ENCODE results near the gene CLMP. TPM values are rescaled to one million over a fixed set of nuclear protein-coding genes. Genes with fewer than 3 reads are reported as not detected.

The CLMP gene
- total and polyA plus RNA-seq, 9 of the 15 experiments (the other 6 are each of a cell fraction or from before 2014, with no cell fraction given): 0.02 to 0.15 (median 0.03) TPM; not detected in 6

GRCh38 chr11:123061403-123062157, 133.5 kb downstream of the CLMP start, which contains the start of gene HSPA8 (continued):
- TF ChIP-seq TFAM (CRISPR knock-in tag; conservative IDR thresholded peaks at IDR 0.05): no peak
- TF ChIP-seq HNRNPUL1 (IDR thresholded peaks at IDR 0.05; ENCODE audit: low read length): no peak
- no peak for TF ChIP-seq CHCHD3 (CRISPR knock-in tag; IDR thresholded peaks at IDR 0.05)
- TF ChIP-seq POLR2AphosphoS2 (IDR thresholded peaks at IDR 0.05; ENCODE audit: low read length): 0 out of 2 replicates have a peak, but pooled peaks have one; percentile 45
- 0 out of 2 replicates have a peak, but pooled peaks have one; percentile 48 for TF ChIP-seq ZNF584 (CRISPR knock-in tag; IDR thresholded peaks at IDR 0.05; ENCODE audit: low read depth)
- peak; percentile 20 to 71; a peak in 2 of 4 replicates for TF ChIP-seq HDAC1 (IDR thresholded peaks at IDR 0.05)
- peak; percentile 53 for TF ChIP-seq SMAD1 (IDR thresholded peaks at IDR 0.05; ENCODE audit: low read depth, low read length, partially characterized antibody)
- peak; percentile 83 for TF ChIP-seq PHF8 (IDR thresholded peaks at IDR 0.05; ENCODE audit: borderline replicate concordance, low read length)
- peak; percentile 37; the same call in 1 of the 2 replicates for TF ChIP-seq FOXJ2 (tag; IDR thresholded peaks at IDR 0.05)
- peak; percentile 65 for TF ChIP-seq SIRT6 (IDR thresholded peaks at IDR 0.05; ENCODE audit: low read depth, low read length)
- TF ChIP-seq NRF1 (conservative IDR thresholded peaks at IDR 0.05 in 1 of 2, IDR thresholded peaks at IDR 0.05 in 1 of 2): no peak
- peak; percentile 4; the same call in 1 of the 2 replicates for TF ChIP-seq ZNF444 (CRISPR knock-in tag; IDR thresholded peaks at IDR 0.05)
- TF ChIP-seq ZNF398 (CRISPR knock-in tag; IDR thresholded peaks at IDR 0.05): no peak
- 0 out of 2 replicates have a peak, but pooled peaks have one; percentile 50 for TF ChIP-seq ZC3H4 (CRISPR knock-in tag; IDR thresholded peaks at IDR 0.05; ENCODE audit: borderline replicate concordance)
- peak; percentile 85 for TF ChIP-seq PHB (CRISPR knock-in tag; IDR thresholded peaks at IDR 0.05)
- TF ChIP-seq POLR2AphosphoS5 (IDR thresholded peaks at IDR 0.05; ENCODE audit: control insufficient read depth, insufficient read depth, low read depth, low read length): peak; percentile 96
- TF ChIP-seq ZNF583 (CRISPR knock-in tag; IDR thresholded peaks at IDR 0.05): no peak
- TF ChIP-seq RFX1 (IDR thresholded peaks at IDR 0.05): peak; percentile 73
- TF ChIP-seq RBM15 (IDR thresholded peaks at IDR 0.05; ENCODE audit: insufficient read depth, low read length): no peak
- 0 out of 2 replicates have a peak, but pooled peaks have one; percentile 37 for TF ChIP-seq ZSCAN29 (IDR thresholded peaks at IDR 0.05)
- peak; percentile 49 for TF ChIP-seq NFIC (IDR thresholded peaks at IDR 0.05)
- TF ChIP-seq NFATC3 (IDR thresholded peaks at IDR 0.05): no peak
- peak; percentile 51 for TF ChIP-seq CEBPB (tag; IDR thresholded peaks at IDR 0.05)
- TF ChIP-seq ARID3B (CRISPR knock-in tag; IDR thresholded peaks at IDR 0.05; ENCODE audit: borderline replicate concordance): no peak
- no peak for TF ChIP-seq HLTF (IDR thresholded peaks at IDR 0.05)

All from K562 (cell line).